GM23338 (cell line): ENCODE measurements around the gene DCAF10. TPM values are rescaled to one million over a fixed set of nuclear protein-coding genes. Genes with fewer than 3 reads are reported as not detected.

Source experiments
- ATAC-seq: fragments of 200-7000 bp; cut with Tn5 transposase; 3 replicates; pipeline ENCODE4 v1.9.1; 2020
- DNase-seq: peaks from one replicate; pipeline ENCODE4 v3.0.0-alpha.2; 2015; ENCODE audit warnings: low spot score
- H2AFZ ChIP-seq: fragments of 200-600 bp; sonication (generic); 2 replicates; pipeline ENCODE4 v1.8.0; 2016; ENCODE audit warnings: antibody characterized with exemption, mild to moderate bottlenecking, moderate library complexity
- H3F3A ChIP-seq: fragments of 200-600 bp; sonication (generic); replicated peaks from 2 replicates; pipeline ENCODE4 v1.8.0; 2017; ENCODE audit warnings: antibody characterized with exemption, mixed run types, low read depth
- H3K27ac ChIP-seq: fragments of 200-600 bp; sonication (generic); 2 replicates; pipeline ENCODE4 v1.6.1; 2016; ENCODE audit warnings: low read depth
- H3K27me3 ChIP-seq: fragments of 200-600 bp; sonication (generic); 2 replicates; pipeline ENCODE4 v1.8.0; 2016; ENCODE audit warnings: mild to moderate bottlenecking, mixed run types, moderate library complexity; ENCODE audit not compliant: insufficient read depth
- H3K36me3 ChIP-seq: fragments of 200-600 bp; sonication (generic); 2 replicates; pipeline ENCODE4 v1.8.0; 2016; ENCODE audit warnings: mild to moderate bottlenecking; ENCODE audit not compliant: insufficient read depth
- H3K4me1 ChIP-seq: fragments of 200-600 bp; sonication (generic); 2 replicates; pipeline ENCODE4 v1.8.0; 2016; ENCODE audit warnings: mild to moderate bottlenecking, moderate library complexity; ENCODE audit not compliant: insufficient read depth
- H3K4me2 ChIP-seq: fragments of 200-600 bp; sonication (generic); 2 replicates; pipeline ENCODE4 v1.7.1; 2017; ENCODE audit warnings: mixed run types
- H3K4me3 ChIP-seq: fragments of 200-600 bp; sonication (generic); 2 replicates; pipeline ENCODE4 v1.6.1; 2016; ENCODE audit warnings: mixed run types
- H3K79me2 ChIP-seq: fragments of 200-600 bp; sonication (generic); replicated peaks from 2 replicates; pipeline ENCODE4 v1.8.0; 2017; ENCODE audit warnings: mild to moderate bottlenecking; ENCODE audit not compliant: insufficient read depth
- H3K9me2 ChIP-seq: fragments of 200-600 bp; sonication (generic); 2 replicates; pipeline ENCODE4 v1.8.0; 2017; ENCODE audit not compliant: insufficient read depth
- H4K20me1 ChIP-seq: fragments of 200-600 bp; sonication (generic); replicated peaks from 2 replicates; pipeline ENCODE4 v1.8.0; 2017; ENCODE audit warnings: mild to moderate bottlenecking; ENCODE audit not compliant: insufficient read depth
- H3K27ac Mint-ChIP-seq: 2 replicates; pipeline ENCODE4 v1.8.0; 2020; ENCODE audit warnings: inconsistent platforms, mild to moderate bottlenecking, moderate library complexity, mixed read lengths
- H3K27me3 Mint-ChIP-seq: 3 replicates; pipeline ENCODE4 v1.8.0; 2022; ENCODE audit warnings: low read depth, mild to moderate bottlenecking, moderate library complexity, mixed read lengths, inconsistent platforms; ENCODE audit not compliant: insufficient read depth, poor library complexity
- H3K36me3 Mint-ChIP-seq: 3 replicates; pipeline ENCODE4 v1.8.0; 2021; ENCODE audit warnings: low read depth, mild to moderate bottlenecking, inconsistent platforms, moderate library complexity, mixed read lengths
- H3K4me1 Mint-ChIP-seq: 3 replicates; pipeline ENCODE4 v1.8.0; 2020; ENCODE audit warnings: mild to moderate bottlenecking, inconsistent platforms, mixed read lengths
- H3K4me3 Mint-ChIP-seq: 3 replicates; pipeline ENCODE4 v1.8.0; 2021; ENCODE audit warnings: moderate library complexity, mild to moderate bottlenecking, inconsistent platforms, mixed read lengths
- H3K9me3 Mint-ChIP-seq: 3 replicates; pipeline ENCODE4 v1.8.0; 2020; ENCODE audit warnings: moderate library complexity, mild to moderate bottlenecking, inconsistent platforms, mixed read lengths
- CREB1 ChIP-seq: fragments of 250-450 bp; sonication (Bioruptor Pico); IDR thresholded peaks from 2 replicates; pipeline ENCODE4 v1.5.0; 2020; ENCODE audit warnings: low read depth, mild to moderate bottlenecking, moderate library complexity
- EZH2 ChIP-seq: fragments of 200-600 bp; sonication (generic); IDR thresholded peaks from one replicate; pipeline ENCODE4 v1.8.0; 2017; ENCODE audit warnings: antibody characterized with exemption, mild to moderate bottlenecking, low read depth; ENCODE audit not compliant: unreplicated experiment
- JUNB ChIP-seq: IDR thresholded peaks from one replicate; pipeline ENCODE4 v1.6.1; 2016; ENCODE audit warnings: antibody characterized with exemption; ENCODE audit not compliant: unreplicated experiment
- NANOG ChIP-seq: IDR thresholded peaks from 2 replicates; pipeline ENCODE4 v1.6.1; 2016; ENCODE audit warnings: antibody characterized with exemption, borderline replicate concordance
- POLR2AphosphoS5 ChIP-seq: IDR thresholded peaks from 2 replicates; pipeline ENCODE4 v1.6.1; 2016; ENCODE audit warnings: antibody characterized with exemption, low read depth
- STAT1 ChIP-seq: IDR thresholded peaks from one replicate; pipeline ENCODE4 v1.6.1; 2016; ENCODE audit warnings: antibody characterized with exemption; ENCODE audit not compliant: unreplicated experiment
- ZNF114 ChIP-seq: fragments of 250-450 bp; sonication (Bioruptor Pico); IDR thresholded peaks from 2 replicates; pipeline ENCODE4 v1.5.0; 2020; ENCODE audit warnings: mild to moderate bottlenecking, moderate library complexity
- polyA plus RNA-seq: library from polyadenylated mRNA; unstranded; fragments of >200 nt; fragmentation: Nextera tagmentation; extraction: Ambion mirVana; gene quantifications from 2 replicates; pipeline ENCODE4 v1.2.1, GENCODE V29; 2016
- total RNA-seq: library from RNA; depleted of rRNA; stranded (reverse); fragments of >200 nt; shearing (Covaris generic); gene quantifications from 2 replicates; pipeline ENCODE4 v1.2.3, GENCODE V29; 2014
- TF ChIP-seq, protein P1 (sequence below): IDR thresholded peaks from one replicate; pipeline ENCODE4 v1.6.1; 2018; ENCODE audit warnings: antibody characterized with exemption; ENCODE audit not compliant: unreplicated experiment
- TF ChIP-seq, protein P2 (sequence below), 2 experiments: fragments of 200-600 bp in 1 of 2; sonication (generic) in 1 of 2; conservative IDR thresholded peaks; 2 replicates each; pipeline versions ENCODE4 v1.5.1 to v1.6.1; 2016 to 2017; ENCODE audit warnings: antibody characterized with exemption in 2 of 2, low read depth in 2 of 2, mild to moderate bottlenecking in 2 of 2, moderate library complexity in 1 of 2
- TF ChIP-seq, protein P3 (sequence below): fragments of 250-450 bp; sonication (Bioruptor Pico); IDR thresholded peaks from 2 replicates; pipeline ENCODE4 v1.5.0; 2020; ENCODE audit warnings: mild to moderate bottlenecking, moderate library complexity

The DCAF10 gene
- total and polyA plus RNA-seq, 2 experiments from 2014 or later: 6.6 to 11.5 TPM

DNA sequence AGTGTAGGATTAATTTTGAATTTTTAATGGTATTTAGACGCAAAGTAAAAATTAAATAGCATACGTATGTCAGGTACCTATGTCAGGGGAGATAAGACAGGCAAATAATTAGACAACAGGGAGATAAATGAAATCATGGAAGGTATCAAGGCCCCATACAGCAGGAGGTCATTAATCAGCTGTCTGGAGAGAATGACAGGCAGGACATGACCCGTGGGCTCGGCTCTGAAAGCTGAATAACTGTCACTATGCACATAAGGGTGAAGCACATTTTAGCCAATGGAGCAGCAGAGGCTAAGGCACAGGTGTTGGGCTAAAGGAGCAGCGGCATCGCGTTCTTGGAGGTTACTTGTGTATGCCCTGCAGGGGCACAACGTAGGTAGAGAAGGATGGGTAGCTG, 91.5 kb downstream of the DCAF10 start (continued):
- TF ChIP-seq, protein P1, sequence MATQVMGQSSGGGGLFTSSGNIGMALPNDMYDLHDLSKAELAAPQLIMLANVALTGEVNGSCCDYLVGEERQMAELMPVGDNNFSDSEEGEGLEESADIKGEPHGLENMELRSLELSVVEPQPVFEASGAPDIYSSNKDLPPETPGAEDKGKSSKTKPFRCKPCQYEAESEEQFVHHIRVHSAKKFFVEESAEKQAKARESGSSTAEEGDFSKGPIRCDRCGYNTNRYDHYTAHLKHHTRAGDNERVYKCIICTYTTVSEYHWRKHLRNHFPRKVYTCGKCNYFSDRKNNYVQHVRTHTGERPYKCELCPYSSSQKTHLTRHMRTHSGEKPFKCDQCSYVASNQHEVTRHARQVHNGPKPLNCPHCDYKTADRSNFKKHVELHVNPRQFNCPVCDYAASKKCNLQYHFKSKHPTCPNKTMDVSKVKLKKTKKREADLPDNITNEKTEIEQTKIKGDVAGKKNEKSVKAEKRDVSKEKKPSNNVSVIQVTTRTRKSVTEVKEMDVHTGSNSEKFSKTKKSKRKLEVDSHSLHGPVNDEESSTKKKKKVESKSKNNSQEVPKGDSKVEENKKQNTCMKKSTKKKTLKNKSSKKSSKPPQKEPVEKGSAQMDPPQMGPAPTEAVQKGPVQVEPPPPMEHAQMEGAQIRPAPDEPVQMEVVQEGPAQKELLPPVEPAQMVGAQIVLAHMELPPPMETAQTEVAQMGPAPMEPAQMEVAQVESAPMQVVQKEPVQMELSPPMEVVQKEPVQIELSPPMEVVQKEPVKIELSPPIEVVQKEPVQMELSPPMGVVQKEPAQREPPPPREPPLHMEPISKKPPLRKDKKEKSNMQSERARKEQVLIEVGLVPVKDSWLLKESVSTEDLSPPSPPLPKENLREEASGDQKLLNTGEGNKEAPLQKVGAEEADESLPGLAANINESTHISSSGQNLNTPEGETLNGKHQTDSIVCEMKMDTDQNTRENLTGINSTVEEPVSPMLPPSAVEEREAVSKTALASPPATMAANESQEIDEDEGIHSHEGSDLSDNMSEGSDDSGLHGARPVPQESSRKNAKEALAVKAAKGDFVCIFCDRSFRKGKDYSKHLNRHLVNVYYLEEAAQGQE: no peak
- TF ChIP-seq STAT1: no peak

DNA sequence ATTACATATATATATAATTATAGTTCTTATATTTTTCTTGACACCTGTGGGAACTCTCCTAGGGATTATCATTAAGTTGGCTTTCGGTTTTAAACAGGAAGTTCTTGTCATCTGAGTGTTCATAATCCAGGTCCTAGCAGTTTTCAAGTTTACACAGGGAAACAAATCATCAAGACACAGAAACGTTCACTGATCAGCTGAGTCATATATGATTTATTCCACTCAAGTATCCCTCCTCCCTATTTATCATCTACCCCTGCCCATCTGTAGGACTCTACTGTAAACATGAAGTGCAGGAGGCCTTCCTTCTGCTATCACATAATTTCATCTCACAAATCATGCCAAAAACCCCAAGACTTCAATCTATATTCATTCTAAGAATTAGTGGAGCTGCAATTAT, 97.1 kb downstream of the DCAF10 start:
- no peak overlapping the region for H3K4me3 ChIP-seq
- Mint-ChIP-seq H3K36me3 (peaks cover 48% of the 10 kb centered on the region; the same call in 2 of the 3 replicates), H3K4me1 (peaks cover 1% of the 10 kb centered on the region; the same call in 2 of the 3 replicates), H3K4me3 (no peak overlapping the region), H3K27ac (no peak overlapping the region), H3K27me3 (no peaks in the 10 kb centered on the region), H3K9me3 (no peaks in the 10 kb centered on the region)
- peaks cover 8% of the 10 kb centered on the region for H4K20me1 ChIP-seq
- no peak for ATAC-seq
- H2AFZ ChIP-seq: no peak overlapping the region
- H3K27ac ChIP-seq: no peak overlapping the region
- peaks cover 3% of the 10 kb centered on the region; the same call in 1 of the 2 replicates for H3K27me3 ChIP-seq
- DNase-seq: no peak
- H3K4me1 ChIP-seq: peaks cover 5% of the 10 kb centered on the region
- no peaks in the 10 kb centered on the region for H3F3A ChIP-seq
- H3K79me2 ChIP-seq: peaks cover 21% of the 10 kb centered on the region
- H3K9me2 ChIP-seq: no peaks in the 10 kb centered on the region
- peaks cover 8% of the 10 kb centered on the region; the same call in 1 of the 2 replicates for H3K36me3 ChIP-seq
- no peak overlapping the region for H3K4me2 ChIP-seq
- TF ChIP-seq ZNF114 (CRISPR knock-in tag): no peak
- TF ChIP-seq EZH2: no peak
- TF ChIP-seq, protein P2, sequence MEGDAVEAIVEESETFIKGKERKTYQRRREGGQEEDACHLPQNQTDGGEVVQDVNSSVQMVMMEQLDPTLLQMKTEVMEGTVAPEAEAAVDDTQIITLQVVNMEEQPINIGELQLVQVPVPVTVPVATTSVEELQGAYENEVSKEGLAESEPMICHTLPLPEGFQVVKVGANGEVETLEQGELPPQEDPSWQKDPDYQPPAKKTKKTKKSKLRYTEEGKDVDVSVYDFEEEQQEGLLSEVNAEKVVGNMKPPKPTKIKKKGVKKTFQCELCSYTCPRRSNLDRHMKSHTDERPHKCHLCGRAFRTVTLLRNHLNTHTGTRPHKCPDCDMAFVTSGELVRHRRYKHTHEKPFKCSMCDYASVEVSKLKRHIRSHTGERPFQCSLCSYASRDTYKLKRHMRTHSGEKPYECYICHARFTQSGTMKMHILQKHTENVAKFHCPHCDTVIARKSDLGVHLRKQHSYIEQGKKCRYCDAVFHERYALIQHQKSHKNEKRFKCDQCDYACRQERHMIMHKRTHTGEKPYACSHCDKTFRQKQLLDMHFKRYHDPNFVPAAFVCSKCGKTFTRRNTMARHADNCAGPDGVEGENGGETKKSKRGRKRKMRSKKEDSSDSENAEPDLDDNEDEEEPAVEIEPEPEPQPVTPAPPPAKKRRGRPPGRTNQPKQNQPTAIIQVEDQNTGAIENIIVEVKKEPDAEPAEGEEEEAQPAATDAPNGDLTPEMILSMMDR (conservative IDR thresholded peaks at IDR 0.05; ENCODE audit: low read depth in 2 of 2): no peak
- no peak for TF ChIP-seq JUNB
- TF ChIP-seq, protein P3, sequence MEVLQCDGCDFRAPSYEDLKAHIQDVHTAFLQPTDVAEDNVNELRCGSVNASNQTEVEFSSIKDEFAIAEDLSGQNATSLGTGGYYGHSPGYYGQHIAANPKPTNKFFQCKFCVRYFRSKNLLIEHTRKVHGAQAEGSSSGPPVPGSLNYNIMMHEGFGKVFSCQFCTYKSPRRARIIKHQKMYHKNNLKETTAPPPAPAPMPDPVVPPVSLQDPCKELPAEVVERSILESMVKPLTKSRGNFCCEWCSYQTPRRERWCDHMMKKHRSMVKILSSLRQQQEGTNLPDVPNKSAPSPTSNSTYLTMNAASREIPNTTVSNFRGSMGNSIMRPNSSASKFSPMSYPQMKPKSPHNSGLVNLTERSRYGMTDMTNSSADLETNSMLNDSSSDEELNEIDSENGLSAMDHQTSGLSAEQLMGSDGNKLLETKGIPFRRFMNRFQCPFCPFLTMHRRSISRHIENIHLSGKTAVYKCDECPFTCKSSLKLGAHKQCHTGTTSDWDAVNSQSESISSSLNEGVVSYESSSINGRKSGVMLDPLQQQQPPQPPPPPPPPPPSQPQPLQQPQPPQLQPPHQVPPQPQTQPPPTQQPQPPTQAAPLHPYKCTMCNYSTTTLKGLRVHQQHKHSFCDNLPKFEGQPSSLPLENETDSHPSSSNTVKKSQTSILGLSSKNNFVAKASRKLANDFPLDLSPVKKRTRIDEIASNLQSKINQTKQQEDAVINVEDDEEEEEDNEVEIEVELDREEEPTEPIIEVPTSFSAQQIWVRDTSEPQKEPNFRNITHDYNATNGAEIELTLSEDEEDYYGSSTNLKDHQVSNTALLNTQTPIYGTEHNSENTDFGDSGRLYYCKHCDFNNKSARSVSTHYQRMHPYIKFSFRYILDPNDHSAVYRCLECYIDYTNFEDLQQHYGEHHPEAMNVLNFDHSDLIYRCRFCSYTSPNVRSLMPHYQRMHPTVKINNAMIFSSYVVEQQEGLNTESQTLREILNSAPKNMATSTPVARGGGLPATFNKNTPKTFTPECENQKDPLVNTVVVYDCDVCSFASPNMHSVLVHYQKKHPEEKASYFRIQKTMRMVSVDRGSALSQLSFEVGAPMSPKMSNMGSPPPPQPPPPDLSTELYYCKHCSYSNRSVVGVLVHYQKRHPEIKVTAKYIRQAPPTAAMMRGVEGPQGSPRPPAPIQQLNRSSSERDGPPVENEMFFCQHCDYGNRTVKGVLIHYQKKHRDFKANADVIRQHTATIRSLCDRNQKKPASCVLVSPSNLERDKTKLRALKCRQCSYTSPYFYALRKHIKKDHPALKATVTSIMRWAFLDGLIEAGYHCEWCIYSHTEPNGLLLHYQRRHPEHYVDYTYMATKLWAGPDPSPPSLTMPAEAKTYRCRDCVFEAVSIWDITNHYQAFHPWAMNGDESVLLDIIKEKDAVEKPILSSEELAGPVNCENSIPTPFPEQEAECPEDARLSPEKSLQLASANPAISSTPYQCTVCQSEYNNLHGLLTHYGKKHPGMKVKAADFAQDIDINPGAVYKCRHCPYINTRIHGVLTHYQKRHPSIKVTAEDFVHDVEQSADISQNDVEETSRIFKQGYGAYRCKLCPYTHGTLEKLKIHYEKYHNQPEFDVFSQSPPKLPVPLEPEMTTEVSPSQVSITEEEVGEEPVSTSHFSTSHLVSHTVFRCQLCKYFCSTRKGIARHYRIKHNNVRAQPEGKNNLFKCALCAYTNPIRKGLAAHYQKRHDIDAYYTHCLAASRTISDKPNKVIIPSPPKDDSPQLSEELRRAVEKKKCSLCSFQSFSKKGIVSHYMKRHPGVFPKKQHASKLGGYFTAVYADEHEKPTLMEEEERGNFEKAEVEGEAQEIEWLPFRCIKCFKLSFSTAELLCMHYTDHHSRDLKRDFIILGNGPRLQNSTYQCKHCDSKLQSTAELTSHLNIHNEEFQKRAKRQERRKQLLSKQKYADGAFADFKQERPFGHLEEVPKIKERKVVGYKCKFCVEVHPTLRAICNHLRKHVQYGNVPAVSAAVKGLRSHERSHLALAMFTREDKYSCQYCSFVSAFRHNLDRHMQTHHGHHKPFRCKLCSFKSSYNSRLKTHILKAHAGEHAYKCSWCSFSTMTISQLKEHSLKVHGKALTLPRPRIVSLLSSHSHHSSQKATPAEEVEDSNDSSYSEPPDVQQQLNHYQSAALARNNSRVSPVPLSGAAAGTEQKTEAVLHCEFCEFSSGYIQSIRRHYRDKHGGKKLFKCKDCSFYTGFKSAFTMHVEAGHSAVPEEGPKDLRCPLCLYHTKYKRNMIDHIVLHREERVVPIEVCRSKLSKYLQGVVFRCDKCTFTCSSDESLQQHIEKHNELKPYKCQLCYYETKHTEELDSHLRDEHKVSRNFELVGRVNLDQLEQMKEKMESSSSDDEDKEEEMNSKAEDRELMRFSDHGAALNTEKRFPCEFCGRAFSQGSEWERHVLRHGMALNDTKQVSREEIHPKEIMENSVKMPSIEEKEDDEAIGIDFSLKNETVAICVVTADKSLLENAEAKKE (CRISPR knock-in tag): no peak
- TF ChIP-seq, protein P1: no peak
- TF ChIP-seq NANOG: no peak
- no peak for TF ChIP-seq CREB1 (CRISPR knock-in tag)
- TF ChIP-seq POLR2AphosphoS5: no peak
